Trophoblast cell (in vitro differentiated cells and primary cell): ENCODE data around the gene PDE6A.

Experiments used
- DNase-seq, 2 donors: peaks; one replicate each; pipeline ENCODE4 v3.0.0-alpha.2; 2016
- H2AFZ ChIP-seq: 2 replicates; pipeline ENCODE4 v1.6.1; 2013; ENCODE audit warnings: low read length, moderate library complexity, mild to moderate bottlenecking; ENCODE audit not compliant: insufficient read depth, poor library complexity
- H2AK5ac ChIP-seq: 2 replicates; pipeline ENCODE4 v1.6.1; 2013; ENCODE audit warnings: mild to moderate bottlenecking, low read length
- H2BK120ac ChIP-seq: 2 replicates; pipeline ENCODE4 v1.6.1; 2013; ENCODE audit warnings: low read length, mild to moderate bottlenecking, moderate library complexity; ENCODE audit not compliant: insufficient read depth, poor library complexity
- H2BK12ac ChIP-seq: 2 replicates; pipeline ENCODE4 v1.6.1; 2013; ENCODE audit warnings: mild to moderate bottlenecking, low read length, moderate library complexity
- H2BK5ac ChIP-seq: 2 replicates; pipeline ENCODE4 v1.6.1; 2013; ENCODE audit warnings: low read length, low read depth, moderate library complexity, mild to moderate bottlenecking; ENCODE audit not compliant: poor library complexity
- H3K14ac ChIP-seq: 2 replicates; pipeline ENCODE4 v1.6.1; 2013; ENCODE audit warnings: mild to moderate bottlenecking, low read length
- H3K18ac ChIP-seq: 2 replicates; pipeline ENCODE4 v1.6.1; 2013; ENCODE audit warnings: mild to moderate bottlenecking, low read length
- H3K23ac ChIP-seq: 2 replicates; pipeline ENCODE4 v1.6.1; 2013; ENCODE audit warnings: low read length
- H3K27ac ChIP-seq: 2 replicates; pipeline ENCODE4 v1.5.1; 2013; ENCODE audit warnings: low read depth, mild to moderate bottlenecking, inconsistent platforms, low read length, moderate library complexity
- H3K27me3 ChIP-seq: 2 replicates; pipeline ENCODE4 v1.6.1; 2013; ENCODE audit warnings: inconsistent platforms, mild to moderate bottlenecking, low read length, moderate library complexity; ENCODE audit not compliant: insufficient read depth
- H3K36me3 ChIP-seq, 2 experiments: 1 replicate in 1 of 2; 2 replicates in 1 of 2; pipeline ENCODE4 v1.6.1; 2013; ENCODE audit warnings: low read length in 2 of 2, mild to moderate bottlenecking in 2 of 2, moderate library complexity in 1 of 2; ENCODE audit not compliant: insufficient read depth in 2 of 2, control insufficient read depth in 1 of 2
- H3K4ac ChIP-seq: 2 replicates; pipeline ENCODE4 v1.6.1; 2013; ENCODE audit warnings: low read depth, mild to moderate bottlenecking, low read length, moderate library complexity
- H3K4me1 ChIP-seq, 2 experiments: 1 replicate in 1 of 2; 2 replicates in 1 of 2; pipeline ENCODE4 v1.6.1; 2013; ENCODE audit warnings: low read length in 2 of 2, mild to moderate bottlenecking in 2 of 2, moderate library complexity in 1 of 2; ENCODE audit not compliant: insufficient read depth in 2 of 2, control insufficient read depth in 1 of 2
- H3K4me2 ChIP-seq: 2 replicates; pipeline ENCODE4 v1.6.1; 2013; ENCODE audit warnings: inconsistent platforms, mild to moderate bottlenecking, low read length, moderate library complexity
- H3K4me3 ChIP-seq: 2 replicates; pipeline ENCODE4 v1.5.1; 2013; ENCODE audit warnings: mild to moderate bottlenecking, low read depth, low read length, inconsistent platforms
- H3K79me1 ChIP-seq: one replicate; pipeline ENCODE4 v1.6.1; 2013; ENCODE audit warnings: low read length
- H3K79me2 ChIP-seq: 2 replicates; pipeline ENCODE4 v1.6.1; 2013; ENCODE audit warnings: low read length, mild to moderate bottlenecking; ENCODE audit not compliant: control insufficient read depth, insufficient read depth, poor library complexity
- H3K9ac ChIP-seq: 2 replicates; pipeline ENCODE4 v1.6.1; 2013; ENCODE audit warnings: mild to moderate bottlenecking, low read length
- H3K9me3 ChIP-seq: 2 replicates; pipeline ENCODE4 v1.6.1; 2013; ENCODE audit warnings: low read depth, mild to moderate bottlenecking, control low read depth, inconsistent platforms, low read length; ENCODE audit not compliant: insufficient read depth
- H4K12ac ChIP-seq: 2 replicates; pipeline ENCODE4 v1.6.1; 2013; ENCODE audit warnings: low read depth, mild to moderate bottlenecking, low read length, moderate library complexity
- H4K8ac ChIP-seq: 2 replicates; pipeline ENCODE4 v1.6.1; 2013; ENCODE audit warnings: low read depth, mild to moderate bottlenecking, low read length, moderate library complexity
- H4K91ac ChIP-seq: one replicate; pipeline ENCODE4 v1.6.1; 2013; ENCODE audit warnings: low read depth, mild to moderate bottlenecking, low read length, moderate library complexity
- WGBS: extraction: QIAGEN DNeasy Blood & Tissue Kit; methylation state at CpG from one replicate; pipeline ENCODE4 v1.1.7; 2013; ENCODE audit warnings: missing lambda C conversion rate; ENCODE audit not compliant: insufficient read length, insufficient coverage; ENCODE audit errors: extremely low coverage; 5-methylcytosine and 5-hydroxymethylcytosine counted together

Gene PDE6A

GRCh38 chr5:149904293-149904886, 40.2 kb downstream of the PDE6A start:
- H2AFZ ChIP-seq, result no peak overlapping the region
- WGBS, result no CpG with 5 or more reads among the region's 4 CpGs

DNA sequence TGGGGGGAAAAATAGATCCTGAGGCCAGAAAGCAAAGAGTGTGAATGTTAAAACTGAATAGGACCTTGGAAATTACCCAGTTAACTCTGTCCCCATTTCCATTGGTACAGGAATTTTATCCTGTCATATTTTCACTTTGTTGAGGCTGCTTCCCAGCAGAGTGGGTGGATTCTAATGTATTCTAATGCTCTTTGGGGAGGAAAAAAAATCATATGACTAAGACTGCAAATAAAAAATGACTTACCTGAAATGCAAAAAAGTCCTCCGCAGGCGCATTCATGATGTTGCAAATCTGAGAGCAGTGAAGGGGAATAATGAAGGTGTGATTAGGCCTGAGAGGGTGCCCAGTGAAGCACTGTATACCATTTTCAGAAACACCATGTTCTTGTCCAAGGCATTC, 41.2 kb downstream of the PDE6A start:
- H2BK5ac ChIP-seq, result no peak overlapping the region
- H4K91ac ChIP-seq, result no peak overlapping the region
- no peaks in the 10 kb centered on the region for H3K27me3 ChIP-seq
- no peak overlapping the region for H2BK12ac ChIP-seq
- H3K79me2 ChIP-seq, result no peaks in the 10 kb centered on the region
- no peak overlapping the region for H3K4me2 ChIP-seq
- WGBS, result no CpG with 5 or more reads among the region's 2 CpGs
- H4K8ac ChIP-seq, result no peak overlapping the region
- H3K14ac ChIP-seq, result no peak overlapping the region
- no peak overlapping the region for H3K4me3 ChIP-seq
- no peak overlapping the region for H2AK5ac ChIP-seq
- no peak overlapping the region for H3K9ac ChIP-seq
- H3K18ac ChIP-seq, result no peak overlapping the region
- no peak for DNase-seq
- peaks cover 1% of the 10 kb centered on the region for H3K79me1 ChIP-seq
- no peak overlapping the region for H3K27ac ChIP-seq
- H3K36me3 ChIP-seq, result no peaks in the 10 kb centered on the region
- no peak overlapping the region for H3K4ac ChIP-seq
- no peak overlapping the region for H2AFZ ChIP-seq
- H3K23ac ChIP-seq, result no peak overlapping the region
- H4K12ac ChIP-seq, result no peak overlapping the region
- no peaks in the 10 kb centered on the region for H3K9me3 ChIP-seq
- H2BK120ac ChIP-seq, result no peak overlapping the region
- H3K4me1 ChIP-seq, result peaks cover 4 to 6% of the 10 kb centered on the region in 2 experiments

More at GRCh38 chr5:149904293-149904886, 40.2 kb downstream of the PDE6A start:
- H3K14ac ChIP-seq, result no peak overlapping the region
- DNase-seq, result no peak
- no peaks in the 10 kb centered on the region for H3K27me3 ChIP-seq
- H3K9ac ChIP-seq, result no peak overlapping the region
- H3K4me3 ChIP-seq, result no peak overlapping the region
- H4K12ac ChIP-seq, result no peak overlapping the region
- no peak overlapping the region for H2BK5ac ChIP-seq
- H3K27ac ChIP-seq, result no peak overlapping the region
- no peaks in the 10 kb centered on the region for H3K36me3 ChIP-seq
- H3K4me1 ChIP-seq, result peaks cover 4 to 6% of the 10 kb centered on the region in 2 experiments
- H3K4ac ChIP-seq, result no peak overlapping the region
- no peaks in the 10 kb centered on the region for H3K9me3 ChIP-seq
- peaks cover 1% of the 10 kb centered on the region for H3K79me1 ChIP-seq
- H3K23ac ChIP-seq, result no peak overlapping the region
- H4K8ac ChIP-seq, result no peak overlapping the region
- H2AK5ac ChIP-seq, result no peak overlapping the region
- H2BK120ac ChIP-seq, result no peak overlapping the region
- no peak overlapping the region for H3K4me2 ChIP-seq
- H3K79me2 ChIP-seq, result no peaks in the 10 kb centered on the region
- H2BK12ac ChIP-seq, result no peak overlapping the region
- no peak overlapping the region for H3K18ac ChIP-seq
- H4K91ac ChIP-seq, result no peak overlapping the region

DNA sequence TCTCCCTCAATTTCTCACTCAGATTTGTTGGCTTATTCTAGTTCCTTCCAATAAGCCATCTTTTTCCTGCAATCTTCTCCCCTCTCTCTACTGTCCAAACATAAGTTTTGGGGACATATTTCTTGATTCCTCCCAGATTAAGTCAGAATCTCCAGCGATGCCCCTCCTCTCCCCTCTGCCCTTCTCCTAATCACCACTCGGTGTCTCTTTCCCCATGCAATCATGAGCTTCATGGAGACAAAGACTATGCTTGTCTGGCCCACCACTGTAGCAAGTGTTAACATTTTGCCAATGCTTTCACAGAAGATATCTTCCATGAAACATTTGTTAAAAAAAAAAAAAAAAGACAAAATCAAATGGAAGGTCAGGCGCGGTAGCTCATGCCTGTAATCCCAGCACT, 42.4 kb downstream of the PDE6A start:
- no peak overlapping the region for H2BK120ac ChIP-seq
- DNase-seq, result no peak
- no CpG with 5 or more reads among the region's 4 CpGs for WGBS

GRCh38 chr5:149901511-149901910, 43.1 kb downstream of the PDE6A start:
- no peak overlapping the region for H3K4me3 ChIP-seq
- no peak overlapping the region for H3K14ac ChIP-seq
- no peak overlapping the region for H3K23ac ChIP-seq
- no peak overlapping the region for H3K27ac ChIP-seq
- no peak overlapping the region for H3K9ac ChIP-seq
- H2BK12ac ChIP-seq, result no peak overlapping the region
- peaks cover 2% of the 10 kb centered on the region for H3K27me3 ChIP-seq
- H2BK120ac ChIP-seq, result no peak overlapping the region
- DNase-seq, result no peak
- no peak overlapping the region for H4K12ac ChIP-seq
- H3K4me1 ChIP-seq, result peaks cover 4 to 6% of the 10 kb centered on the region in 2 experiments
- H2AK5ac ChIP-seq, result no peak overlapping the region
- H3K79me2 ChIP-seq, result no peaks in the 10 kb centered on the region
- no CpG with 5 or more reads among the region's 2 CpGs for WGBS
- peaks cover 1% of the 10 kb centered on the region for H3K79me1 ChIP-seq
- H4K8ac ChIP-seq, result no peak overlapping the region
- H3K4ac ChIP-seq, result no peak overlapping the region
- no peak overlapping the region for H2AFZ ChIP-seq
- H4K91ac ChIP-seq, result no peak overlapping the region
- H3K36me3 ChIP-seq, result no peaks in the 10 kb centered on the region
- H3K18ac ChIP-seq, result no peak overlapping the region
- H3K4me2 ChIP-seq, result no peak overlapping the region
- H3K9me3 ChIP-seq, result no peaks in the 10 kb centered on the region
- H2BK5ac ChIP-seq, result no peak overlapping the region

More for the DNA sequence above, 42.4 kb downstream of the PDE6A start:
- Histone ChIP-seq H3K27me3 (no peaks in the 10 kb centered on the region), H3K9me3 (no peaks in the 10 kb centered on the region), H3K79me2 (no peaks in the 10 kb centered on the region), H3K9ac (no peak overlapping the region), H3K14ac (no peak overlapping the region), H3K79me1 (peaks cover 1% of the 10 kb centered on the region), H4K8ac (no peak overlapping the region), H2AFZ (no peak overlapping the region), H3K4me3 (no peak overlapping the region), H3K4me2 (no peak overlapping the region), H3K23ac (no peak overlapping the region), H3K27ac (no peak overlapping the region), H2AK5ac (no peak overlapping the region), H2BK5ac (no peak overlapping the region), H4K12ac (no peak overlapping the region), H3K4ac (no peak overlapping the region), H3K4me1 (peaks cover 4 to 6% of the 10 kb centered on the region in 2 experiments), H2BK12ac (no peak overlapping the region), H4K91ac (no peak overlapping the region), H3K18ac (no peak overlapping the region), H3K36me3 (no peaks in the 10 kb centered on the region)
